22Rv1 (cell line): Measurements from ENCODE around the gene SULT4A1.

Source experiments
- CTCF ChIP-seq: fragments of 450-650 bp; IDR thresholded peaks from 2 replicates; pipeline ENCODE4 v1.5.1; 2017; ENCODE audit warnings: mild to moderate bottlenecking
- ZFX ChIP-seq: fragments of 450-650 bp; IDR thresholded peaks from 2 replicates; pipeline ENCODE4 v1.6.1; 2017; ENCODE audit warnings: antibody characterized with exemption, borderline replicate concordance

GRCh38 chr22:43777286-43777685 is 85.0 kb downstream of the SULT4A1 start:
- TF ChIP-seq CTCF (no peak), ZFX (no peak)
